Fibroblast of peridontal ligament (primary cell): ENCODE measurements around the gene CYP46A1.
"Not testable (repeated sequence)": the region's sequence is repeated elsewhere in the genome, so short reads cannot be mapped to it uniquely, and the experiment has no call there.

Source experiments
- DNase-seq: peaks from one replicate; pipeline ENCODE4 v3.0.0-alpha.2; 2010; ENCODE audit errors: extremely low read depth

CYP46A1 gene

GRCh38 chr14:99755629-99756603 is 71.8 kb downstream of the CYP46A1 start:
- DNase-seq = peak; percentile 91

DNA sequence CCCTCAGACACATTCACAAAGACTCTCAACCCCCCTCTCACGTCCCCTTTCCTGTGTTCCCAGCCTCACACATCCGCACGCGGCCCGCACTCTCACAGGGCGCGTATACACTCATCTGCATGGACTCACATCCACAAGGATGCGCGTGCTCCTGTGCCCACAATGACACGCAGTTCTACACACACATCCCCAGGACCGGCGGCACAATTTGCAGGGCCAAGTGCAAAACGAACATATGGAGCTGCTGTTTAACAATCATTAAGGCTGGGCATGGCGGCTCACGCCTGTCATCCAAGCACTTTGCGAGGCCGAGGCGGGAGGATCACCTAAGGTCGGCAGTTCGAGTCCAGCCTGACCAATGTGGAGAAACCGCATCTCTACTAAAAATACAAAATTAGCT is 72.7 kb downstream of the CYP46A1 start:
- no peak for DNase-seq

GRCh38 chr14:99757331-99758070 is 73.4 kb downstream of the CYP46A1 start:
- peak; percentile 98 for DNase-seq

GRCh38 chr14:99758121-99758821 is 74.2 kb downstream of the CYP46A1 start:
- DNase-seq = peak; percentile 91

DNA sequence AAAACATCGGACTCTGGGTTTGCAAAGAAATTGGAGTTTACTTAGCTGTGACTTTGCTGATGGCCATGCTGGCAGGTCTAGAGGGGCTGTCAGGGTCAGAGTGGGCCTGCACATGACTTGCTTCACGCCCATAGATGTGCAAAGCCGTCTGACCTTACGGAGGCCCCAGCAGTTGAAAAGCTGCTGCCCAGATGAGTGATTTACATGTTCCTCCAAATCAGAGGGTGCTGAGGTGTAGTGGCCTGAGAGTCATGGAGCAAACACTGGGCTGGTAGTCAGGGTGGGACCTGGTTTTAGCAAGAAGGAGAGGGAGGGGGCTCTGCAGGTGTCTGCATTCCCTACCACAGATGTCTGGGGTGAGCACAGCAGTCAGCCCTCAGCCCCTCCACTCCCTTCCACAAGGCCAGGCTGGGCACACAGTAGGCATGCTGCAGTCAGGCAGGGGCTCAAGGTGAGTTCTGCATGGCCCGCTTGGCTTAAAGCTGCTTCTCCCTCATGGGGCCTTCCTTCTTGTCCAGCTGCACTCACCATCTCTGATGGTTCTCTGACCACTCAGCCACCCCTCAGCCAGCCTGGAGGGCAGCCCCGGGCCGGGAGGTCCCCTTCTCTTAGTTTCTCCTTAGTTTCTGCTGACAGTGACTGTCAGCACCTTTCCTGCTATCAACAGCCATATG is 74.9 kb downstream of the CYP46A1 start:
- DNase-seq = no peak

DNA sequence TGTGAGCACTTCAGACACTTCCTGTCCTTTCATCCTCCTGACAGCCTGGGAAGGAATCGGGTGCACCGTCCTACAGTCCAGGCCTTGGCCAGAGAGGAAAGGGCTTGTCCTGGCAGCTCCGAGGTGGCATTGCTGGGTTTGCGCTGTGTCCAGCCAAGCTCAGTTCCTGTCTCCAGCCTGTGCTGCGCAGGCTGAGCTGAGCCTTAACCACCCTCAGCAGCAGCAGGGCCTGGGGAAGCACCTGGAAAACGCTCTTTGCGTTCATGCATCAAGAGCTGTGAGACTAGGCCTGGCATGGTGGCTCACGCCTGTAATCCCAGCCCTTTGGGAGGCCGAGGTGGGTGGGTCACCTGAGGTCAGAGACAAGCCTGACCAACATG is 75.4 kb downstream of the CYP46A1 start:
- no peak for DNase-seq

GRCh38 chr14:99760817-99761216 is 76.7 kb downstream of the CYP46A1 start:
- DNase-seq = no peak

GRCh38 chr14:99762911-99763310 is 78.8 kb downstream of the CYP46A1 start:
- DNase-seq = not testable (repeated sequence)

DNA sequence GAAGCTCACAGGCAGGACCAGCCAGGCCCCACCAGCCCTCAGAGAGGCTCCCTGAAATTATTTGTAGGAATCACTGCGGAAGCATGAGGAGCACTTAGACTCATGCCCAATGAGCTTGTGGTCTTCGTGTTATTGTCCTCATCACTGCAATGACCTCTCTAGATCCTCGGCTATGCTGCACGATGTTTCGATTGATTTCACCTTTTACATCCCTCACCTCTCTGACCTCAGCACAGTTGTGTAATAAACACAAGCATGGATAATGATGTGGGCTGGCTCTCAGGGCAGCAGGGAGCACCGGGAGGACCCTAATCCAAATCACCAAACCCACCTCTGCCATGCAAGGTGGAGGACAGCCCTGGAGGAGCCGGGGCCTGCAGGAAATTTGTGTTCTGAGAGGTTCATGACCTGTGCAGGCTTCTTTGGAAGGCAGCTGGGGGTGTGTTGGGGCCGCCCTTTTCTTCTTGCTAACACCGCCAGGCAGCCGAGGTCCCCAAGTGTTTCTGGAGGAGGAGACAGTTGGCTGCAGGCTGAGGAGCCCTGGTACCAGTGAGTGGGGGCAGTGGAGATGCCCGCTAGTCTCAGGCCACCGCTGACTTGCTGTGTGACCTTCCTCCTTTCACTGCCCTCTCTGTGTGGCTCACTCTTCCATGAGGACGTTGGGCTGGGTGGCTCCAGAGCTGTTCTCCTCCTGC is 79.6 kb downstream of the CYP46A1 start:
- DNase-seq = no peak

- DNase-seq = no peak
These were observed 80.2 kb downstream of the CYP46A1 start for GRCh38 chr14:99764222-99764706.

GRCh38 chr14:99768381-99768780 is 84.3 kb downstream of the CYP46A1 start:
- peak; percentile 59 for DNase-seq

DNA sequence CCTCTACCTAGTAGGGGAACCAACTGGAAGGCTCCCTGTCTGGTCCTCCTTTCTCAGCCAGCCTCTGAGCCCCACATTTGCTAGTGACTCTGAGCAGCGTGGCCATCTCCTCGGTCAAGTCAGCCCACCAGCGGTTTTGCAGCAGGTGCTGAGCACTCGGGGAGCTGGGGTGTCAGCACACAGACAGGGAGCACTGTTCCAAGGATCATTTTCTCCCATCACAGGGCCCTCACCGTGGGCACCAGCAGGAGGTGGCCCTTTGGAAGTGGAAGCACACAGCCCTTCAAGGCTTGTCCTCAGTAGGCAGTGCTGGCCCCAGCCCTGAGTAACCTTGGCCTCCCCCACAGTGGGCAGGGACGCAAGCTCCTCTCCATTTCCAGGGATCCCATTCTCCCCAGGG is 85.0 kb downstream of the CYP46A1 start:
- no peak for DNase-seq

DNA sequence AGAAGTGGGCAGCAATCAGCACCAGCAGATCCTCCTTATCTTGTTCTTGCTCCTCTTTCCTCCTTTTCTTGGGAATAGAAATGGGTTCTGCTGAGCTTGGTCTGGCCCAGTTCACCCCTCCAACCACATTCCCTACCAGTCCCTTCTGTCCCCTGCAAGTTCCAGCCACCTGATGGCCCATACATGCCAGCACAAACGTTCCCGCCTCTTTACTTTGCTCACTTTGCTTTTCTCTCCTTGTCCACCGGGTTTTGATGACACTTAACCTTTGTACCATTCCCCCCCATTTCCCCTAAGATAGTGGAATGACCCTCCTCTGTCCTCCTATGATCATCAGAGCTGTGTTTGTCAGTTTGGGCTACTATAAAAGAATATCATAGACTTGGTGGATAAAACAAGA is 85.7 kb downstream of the CYP46A1 start:
- DNase-seq = no peak

- no peak for DNase-seq
These were observed 88.5 kb downstream of the CYP46A1 start for GRCh38 chr14:99772371-99773283.

DNA sequence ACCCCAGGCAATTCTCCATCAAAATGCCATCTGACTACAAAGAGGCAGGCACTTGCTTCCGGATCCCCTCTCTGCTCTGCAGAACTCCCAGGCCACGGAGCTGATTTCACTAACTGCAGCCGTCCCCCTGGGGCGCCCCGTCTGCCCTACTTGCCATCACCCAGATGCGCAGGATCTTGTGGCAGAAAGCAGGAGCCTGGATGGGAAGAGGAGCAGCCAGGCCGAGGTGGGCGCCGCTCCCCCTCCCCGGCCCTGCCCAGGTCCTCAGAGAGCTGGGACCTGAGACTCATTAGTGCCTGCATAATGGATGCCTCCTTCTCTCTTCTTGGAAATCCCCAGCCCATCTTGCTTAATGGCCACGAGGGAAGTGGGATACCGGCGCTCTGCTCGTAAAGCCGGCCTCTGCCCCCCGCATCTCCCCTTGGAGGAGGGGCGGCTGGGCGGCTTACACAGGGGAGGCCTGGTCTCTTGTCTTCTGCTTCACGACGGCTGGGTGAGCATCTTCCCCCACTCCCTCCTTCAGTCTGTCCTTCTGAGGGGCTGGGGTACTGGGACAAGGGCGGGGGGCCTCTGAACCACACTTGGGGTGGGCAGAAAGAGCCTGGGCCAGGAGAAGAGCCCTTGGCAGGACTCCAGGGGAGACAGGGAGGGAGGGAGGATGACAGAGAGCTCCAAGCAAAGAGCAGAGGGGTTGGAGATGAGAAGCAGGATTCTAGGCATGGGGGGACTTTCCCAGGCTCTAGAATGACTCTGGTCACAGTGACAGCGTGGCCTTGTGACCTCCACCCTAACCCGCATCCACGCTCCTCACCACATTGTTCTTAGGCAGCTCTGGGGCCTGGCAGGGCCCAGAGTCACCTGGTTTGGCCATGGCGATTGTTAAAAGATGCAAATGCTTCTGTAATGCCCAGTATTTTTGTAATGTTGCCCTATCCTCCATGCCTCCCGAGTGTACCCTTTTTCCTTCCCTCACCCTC is 89.7 kb downstream of the CYP46A1 start:
- no peak for DNase-seq

DNA sequence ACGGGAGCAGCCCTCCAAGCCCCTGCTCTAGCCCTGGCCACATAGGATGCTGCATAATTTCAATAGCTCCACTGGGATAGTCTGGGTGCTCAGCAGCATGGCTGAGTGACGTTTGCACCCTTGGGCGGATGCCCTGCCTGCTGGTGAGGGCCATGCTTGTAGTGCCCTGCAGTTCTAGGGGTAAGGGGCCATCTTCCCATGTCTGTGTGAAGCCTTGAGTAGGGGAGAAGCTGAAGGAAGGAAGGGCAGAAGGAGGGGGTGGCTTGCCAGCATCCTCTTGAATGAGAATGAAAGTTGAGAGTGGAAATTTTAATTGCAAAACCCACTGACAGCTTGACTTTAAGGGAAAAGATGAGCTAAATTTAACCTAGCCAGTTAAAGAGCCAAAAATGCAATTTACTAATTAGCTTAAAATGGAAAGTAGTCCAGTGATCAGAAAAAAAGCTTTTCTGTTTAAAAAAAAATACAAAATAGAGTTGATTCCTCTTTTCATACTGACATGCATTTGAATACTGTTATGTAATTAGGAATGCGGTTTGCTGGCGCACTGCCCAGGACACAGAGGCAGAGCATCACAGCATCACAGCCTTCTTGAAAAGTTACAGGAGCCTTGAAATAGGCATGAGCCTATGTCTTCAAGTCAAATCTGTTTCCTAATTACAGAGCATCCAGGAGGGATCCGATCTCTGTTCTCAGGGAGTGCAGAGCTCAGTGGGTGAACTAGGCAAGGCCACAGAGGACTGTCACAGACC is 90.6 kb downstream of the CYP46A1 start:
- peak; percentile 71 for DNase-seq

DNA sequence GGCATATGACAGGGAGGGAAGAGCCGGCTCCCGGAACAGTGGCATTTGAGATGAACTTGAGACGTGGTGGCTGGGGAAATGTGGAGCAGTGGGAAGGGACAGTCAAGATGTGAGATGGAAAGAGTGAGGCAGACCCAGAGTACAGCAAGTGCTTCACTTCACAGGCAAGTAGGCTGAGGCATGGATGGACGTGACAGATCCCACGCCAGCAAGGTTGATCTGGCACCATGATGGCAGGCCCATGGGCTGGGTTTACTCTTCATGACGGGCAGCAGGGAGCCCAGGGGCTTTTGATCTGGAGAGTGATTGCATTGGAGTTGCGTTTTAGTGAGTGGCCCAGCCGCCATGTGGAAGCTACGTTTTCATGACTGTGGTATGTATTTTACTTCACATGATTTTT is 91.3 kb downstream of the CYP46A1 start:
- no peak for DNase-seq
